ENCODE measurements around the gene GNAL.
"Not testable (repeated sequence)": the region's sequence is repeated elsewhere in the genome, so short reads cannot be mapped to it uniquely, and the experiment has no call there.

GNAL gene

DNA sequence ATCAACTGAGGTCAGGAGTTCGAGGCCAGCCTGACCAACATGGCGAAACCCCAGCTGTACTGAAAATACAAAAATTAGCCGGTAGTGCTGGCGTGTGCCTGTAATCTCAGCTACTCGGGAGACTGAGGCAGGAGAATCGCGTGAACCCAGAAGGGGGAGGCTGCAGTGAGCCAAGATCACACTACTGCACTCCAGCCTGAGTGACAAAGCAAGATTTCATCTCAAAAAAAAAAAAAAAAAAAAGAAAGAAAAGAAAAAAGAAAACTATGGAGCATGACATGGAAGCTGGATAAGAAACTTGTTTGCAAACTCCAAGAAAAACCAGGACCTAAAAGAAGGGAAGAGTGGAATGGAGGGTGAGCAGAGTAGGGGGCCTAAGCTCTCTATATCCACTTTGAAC lies 160.2 kb downstream of the GNAL start:
- no peak for DNase-seq (ENCODE audit: low spot score)

GRCh38 chr18:11849841-11850634 lies 161.0 kb downstream of the GNAL start:
- peak; percentile 73 for DNase-seq (ENCODE audit: low spot score)

DNA sequence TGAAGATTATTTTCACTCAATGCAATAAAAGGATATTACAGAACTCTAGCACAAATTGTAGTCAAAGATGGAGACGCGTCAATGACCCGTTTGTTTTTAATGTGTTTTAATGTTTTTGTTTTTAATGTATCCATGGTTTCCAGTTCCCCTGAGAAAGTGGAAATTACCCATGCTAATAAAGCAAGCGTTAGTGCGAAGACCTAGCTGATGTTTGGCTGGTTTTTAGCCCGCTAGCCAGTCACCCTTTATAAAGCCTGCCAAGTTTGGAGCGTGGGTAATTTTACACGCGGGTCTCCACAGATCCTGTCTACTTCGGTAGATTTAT lies 161.7 kb downstream of the GNAL start:
- DNase-seq (ENCODE audit: low spot score): peak; percentile 45

DNA sequence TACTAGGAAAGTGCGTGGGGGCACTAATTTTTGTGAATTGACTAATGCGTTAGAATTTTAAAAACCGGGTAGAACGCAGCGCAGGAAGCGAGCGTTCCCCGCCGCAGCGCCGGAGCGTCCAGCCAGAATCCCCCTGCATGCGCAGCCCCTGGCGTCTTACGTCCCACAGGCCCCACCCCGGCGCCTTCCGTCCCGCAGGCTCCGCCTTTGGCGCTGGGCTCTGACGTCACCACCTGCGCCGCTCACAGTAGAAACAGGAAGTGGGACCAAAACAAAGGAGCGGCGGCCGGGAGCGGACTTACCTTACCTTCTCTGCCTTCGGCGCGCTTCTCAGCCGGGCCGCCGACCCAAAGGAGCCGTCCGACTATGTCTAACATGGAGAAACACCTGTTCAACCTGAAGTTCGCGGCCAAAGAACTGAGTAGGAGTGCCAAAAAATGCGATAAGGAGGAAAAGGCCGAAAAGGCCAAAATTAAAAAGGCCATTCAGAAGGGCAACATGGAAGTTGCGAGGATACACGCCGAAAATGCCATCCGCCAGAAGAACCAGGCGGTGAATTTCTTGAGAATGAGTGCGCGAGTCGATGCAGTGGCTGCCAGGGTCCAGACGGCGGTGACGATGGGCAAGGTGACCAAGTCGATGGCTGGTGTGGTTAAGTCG lies 162.2 kb downstream of the GNAL start, which contains the start of gene CHMP1B:
TSS of gene CHMP1B (plus strand) at position 268 of the 660 bp plus-strand sequence. CDS start at position 367, 99 bp downstream.
- DNase-seq (ENCODE audit: low spot score): peak; percentile 93

GRCh38 chr18:11851806-11852337 lies 162.8 kb downstream of the GNAL start:
- DNase-seq (ENCODE audit: low spot score): peak; percentile 23

- not testable (repeated sequence) for DNase-seq (ENCODE audit: low spot score)
Observed at GRCh38 chr18:11854554-11854953, 165.5 kb downstream of the GNAL start.

- peak; percentile 89 for DNase-seq (ENCODE audit: low spot score)
Observed at GRCh38 chr18:11857177-11857887, 168.3 kb downstream of the GNAL start.

DNA sequence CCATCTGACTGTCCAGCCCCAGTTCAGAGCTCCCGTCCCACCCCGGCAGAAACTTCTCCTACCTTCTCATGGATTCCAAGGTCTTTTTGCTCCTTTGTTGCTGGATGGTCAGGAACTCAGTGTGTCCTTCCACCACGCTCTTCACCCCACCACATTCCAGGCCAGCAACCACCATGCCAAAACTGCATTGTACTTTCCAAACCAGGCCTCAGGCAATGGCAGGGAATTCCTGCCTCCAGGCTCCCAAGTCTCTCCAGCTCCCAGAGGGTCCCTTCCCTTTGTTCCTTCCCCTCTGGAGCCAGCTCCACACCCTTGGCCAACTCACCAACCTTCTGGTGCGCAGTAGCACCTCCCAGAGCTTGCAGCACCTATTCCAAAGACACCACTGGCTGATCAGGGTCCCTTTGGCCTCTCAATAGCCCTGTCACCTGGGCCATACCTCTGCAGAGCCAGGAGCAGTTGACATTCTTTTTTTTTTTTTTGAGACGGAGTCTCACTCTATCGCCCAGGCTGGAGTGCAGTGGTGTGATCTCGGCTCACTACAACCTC lies 170.3 kb downstream of the GNAL start:
- no peak for DNase-seq (ENCODE audit: low spot score)

- peak; percentile 67 for DNase-seq (ENCODE audit: low spot score)
Observed at GRCh38 chr18:11859903-11860407, 170.9 kb downstream of the GNAL start.

DNA sequence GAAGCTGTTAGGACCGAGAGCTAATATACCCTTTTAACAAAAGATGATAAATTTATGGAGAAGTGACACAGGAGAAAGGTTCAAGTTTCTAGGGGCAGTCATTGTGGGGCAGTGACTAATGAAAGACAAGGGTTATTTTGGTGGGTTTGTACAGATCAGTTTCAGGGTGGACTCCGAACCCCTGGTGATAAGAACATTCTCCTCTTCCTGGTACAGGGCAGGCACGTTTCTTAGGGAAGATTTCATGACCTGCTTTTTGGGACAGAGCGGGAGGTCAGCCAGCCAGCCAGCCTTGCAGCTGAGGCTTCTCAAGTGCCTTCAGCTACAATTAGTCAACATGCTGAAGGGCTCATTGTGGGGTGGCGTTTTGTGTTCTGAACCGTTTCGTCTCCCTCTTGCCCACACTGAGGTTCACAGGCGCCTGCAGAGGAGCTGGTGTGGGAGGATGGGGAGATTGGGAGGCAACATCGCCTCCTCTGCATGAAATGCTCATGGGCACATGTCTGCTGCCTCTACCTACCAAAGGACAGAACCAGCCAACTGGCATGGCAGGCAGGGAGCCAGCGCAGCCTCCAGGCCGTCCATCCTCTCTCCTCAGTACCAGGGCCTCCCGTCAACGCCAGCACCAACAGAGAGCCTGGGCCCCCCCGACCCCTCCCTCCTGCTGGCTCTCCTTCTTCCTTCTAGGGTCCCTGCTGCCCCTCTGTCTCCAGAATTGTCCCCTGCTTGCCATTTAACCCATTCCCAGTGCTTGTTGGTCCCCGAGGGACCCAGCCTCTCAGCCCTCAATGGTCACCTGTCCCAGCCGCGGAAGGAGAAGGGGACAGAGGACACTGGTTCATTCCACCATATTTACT lies 171.8 kb downstream of the GNAL start:
- DNase-seq (ENCODE audit: low spot score): no peak

DNA sequence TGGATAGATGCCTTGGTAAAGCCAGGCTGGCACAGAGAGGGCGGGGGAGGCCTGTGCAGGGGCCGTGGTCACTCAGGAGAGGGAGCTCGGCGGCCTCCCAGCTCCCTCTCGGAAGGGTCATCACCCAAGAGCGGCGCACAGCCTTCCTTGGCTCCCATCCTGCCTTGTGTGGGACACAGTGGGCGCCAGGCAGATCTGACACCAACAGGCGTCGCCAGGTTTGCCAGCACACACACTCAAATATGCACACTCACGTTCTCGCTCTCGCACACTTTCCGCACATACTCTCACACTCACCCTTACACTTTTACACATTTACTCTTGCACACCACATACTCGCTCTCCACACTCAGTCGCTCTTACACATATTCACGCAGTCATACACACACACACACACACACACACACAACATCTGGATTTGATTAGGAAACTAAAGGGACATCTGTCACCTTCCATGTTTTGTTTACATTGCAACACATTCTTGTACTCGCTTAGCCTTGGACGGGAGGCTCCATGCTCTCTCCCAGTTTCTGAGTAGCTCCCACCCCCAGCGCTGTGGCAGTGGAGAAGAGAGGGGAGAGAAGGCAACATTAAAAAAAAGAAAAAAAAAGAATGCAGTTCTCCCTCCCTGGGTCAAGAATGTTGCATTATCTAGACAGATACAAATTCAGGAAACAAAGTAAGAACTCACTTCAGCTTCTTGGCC lies 172.7 kb downstream of the GNAL start:
- DNase-seq (ENCODE audit: low spot score): no peak

DNA sequence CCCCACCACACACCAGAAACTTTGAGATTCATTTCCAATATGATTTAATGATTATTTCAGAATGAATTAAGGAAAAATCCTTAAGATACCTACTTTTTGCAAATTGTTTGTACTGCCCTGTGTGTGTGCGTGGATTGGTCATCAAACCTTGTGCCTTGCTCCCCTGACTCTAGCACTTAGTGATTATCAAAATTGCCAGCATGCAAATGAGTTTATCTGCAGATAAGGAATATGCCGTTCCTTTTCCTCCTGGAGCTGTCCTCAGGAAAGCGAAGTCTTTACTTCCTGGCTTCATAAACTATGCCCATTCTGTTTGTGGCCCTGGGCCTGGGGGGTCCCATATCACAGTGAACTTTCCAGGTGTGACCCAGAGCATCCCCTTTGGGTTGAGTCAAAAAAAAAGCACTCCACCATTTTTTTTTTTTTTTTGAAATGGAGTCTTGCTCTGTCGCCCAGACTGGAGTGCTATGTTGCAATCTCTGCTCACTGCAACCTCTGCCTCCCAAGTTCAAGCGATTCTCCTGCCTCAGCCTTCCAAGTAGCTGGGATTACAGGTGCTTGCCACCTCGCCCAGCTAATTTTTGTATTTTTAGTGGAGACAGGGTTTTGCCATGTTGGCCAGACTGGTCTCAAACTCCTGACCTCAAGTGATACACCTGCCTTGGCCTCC lies 173.5 kb downstream of the GNAL start:
- DNase-seq (ENCODE audit: low spot score): no peak

DNA sequence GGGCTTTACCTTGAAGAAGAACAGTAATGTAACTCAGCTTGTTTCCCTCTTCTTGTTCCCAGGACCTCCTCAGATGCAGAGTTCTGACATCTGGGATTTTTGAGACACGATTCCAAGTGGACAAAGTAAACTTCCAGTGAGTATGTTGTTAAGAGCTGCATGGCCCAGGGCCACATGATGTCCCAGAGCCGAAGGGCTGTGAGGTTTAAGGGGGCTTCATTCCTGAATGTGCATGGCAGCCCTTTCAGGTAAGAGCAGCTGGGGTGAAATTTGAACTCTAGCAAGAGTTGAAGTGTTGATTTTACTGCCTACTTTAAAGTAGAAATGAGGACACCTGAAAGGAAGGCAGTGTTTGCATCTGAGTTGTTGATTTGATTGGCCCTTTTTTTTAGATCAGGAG lies 175.4 kb downstream of the GNAL start:
- DNase-seq (ENCODE audit: low spot score): no peak

DNA sequence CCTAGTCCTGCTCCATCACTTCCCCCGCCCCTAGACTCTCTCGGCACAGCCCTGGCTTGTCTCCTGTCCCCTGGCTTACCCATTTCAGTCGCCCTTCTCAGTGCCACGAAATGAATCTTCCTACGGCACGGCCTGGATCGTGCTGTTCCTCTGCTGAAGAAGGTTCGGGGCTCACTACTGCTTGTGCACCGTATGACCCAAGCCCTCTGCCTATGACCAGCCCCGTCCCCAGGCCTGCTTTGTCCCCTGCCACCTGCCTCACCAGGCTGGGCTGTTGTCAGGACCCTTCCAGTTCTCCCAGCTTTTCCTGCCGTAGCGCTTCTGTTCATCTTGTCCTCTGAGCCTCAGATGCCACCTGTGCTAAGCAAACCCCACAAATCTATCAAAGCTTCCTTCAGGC lies 176.0 kb downstream of the GNAL start:
- no peak for DNase-seq (ENCODE audit: low spot score)

GRCh38 chr18:11866329-11866728 lies 177.3 kb downstream of the GNAL start:
- DNase-seq (ENCODE audit: low spot score): no peak

DNA sequence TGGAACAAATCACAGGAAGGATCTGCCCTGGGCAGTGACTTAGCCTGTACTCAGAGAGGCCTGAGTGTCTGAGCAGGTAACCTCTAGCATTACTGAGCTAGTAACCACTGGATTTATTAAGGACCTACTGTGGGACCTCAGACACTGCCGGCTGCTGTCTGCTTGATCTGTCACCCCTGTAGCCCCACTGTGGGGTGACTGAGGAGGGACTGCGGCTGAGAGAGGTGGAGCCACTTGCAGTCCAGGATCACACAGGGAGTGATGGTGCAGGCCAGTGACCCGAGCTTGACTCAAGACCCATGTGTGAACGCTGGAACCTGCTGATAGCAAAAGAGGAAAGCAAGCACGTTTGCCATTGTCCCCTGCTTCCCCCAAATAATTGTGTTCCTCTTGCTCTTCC lies 177.7 kb downstream of the GNAL start:
- DNase-seq (ENCODE audit: low spot score): no peak

GRCh38 chr18:11868230-11868629 lies 179.2 kb downstream of the GNAL start:
- DNase-seq (ENCODE audit: low spot score): no peak

DNA sequence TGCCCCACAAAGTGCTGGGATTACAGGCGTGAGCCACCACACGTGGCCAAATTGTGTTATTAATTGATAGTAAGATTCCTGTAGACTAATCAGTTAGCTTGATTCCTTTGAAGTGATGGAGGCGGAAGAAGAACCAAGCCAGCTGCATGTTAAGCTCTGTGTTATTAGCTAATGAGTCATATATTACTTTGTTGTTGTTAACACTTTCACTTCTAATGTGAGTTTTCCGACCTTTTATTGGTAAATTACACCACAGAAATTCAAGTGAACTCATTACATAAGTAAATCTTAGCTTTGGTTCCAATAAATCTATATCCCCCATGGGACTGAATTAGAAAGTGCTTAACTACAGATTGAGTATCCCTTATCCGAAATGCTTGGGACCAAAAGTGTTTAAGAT lies 182.4 kb downstream of the GNAL start:
- no peak for DNase-seq (ENCODE audit: low spot score)

DNA sequence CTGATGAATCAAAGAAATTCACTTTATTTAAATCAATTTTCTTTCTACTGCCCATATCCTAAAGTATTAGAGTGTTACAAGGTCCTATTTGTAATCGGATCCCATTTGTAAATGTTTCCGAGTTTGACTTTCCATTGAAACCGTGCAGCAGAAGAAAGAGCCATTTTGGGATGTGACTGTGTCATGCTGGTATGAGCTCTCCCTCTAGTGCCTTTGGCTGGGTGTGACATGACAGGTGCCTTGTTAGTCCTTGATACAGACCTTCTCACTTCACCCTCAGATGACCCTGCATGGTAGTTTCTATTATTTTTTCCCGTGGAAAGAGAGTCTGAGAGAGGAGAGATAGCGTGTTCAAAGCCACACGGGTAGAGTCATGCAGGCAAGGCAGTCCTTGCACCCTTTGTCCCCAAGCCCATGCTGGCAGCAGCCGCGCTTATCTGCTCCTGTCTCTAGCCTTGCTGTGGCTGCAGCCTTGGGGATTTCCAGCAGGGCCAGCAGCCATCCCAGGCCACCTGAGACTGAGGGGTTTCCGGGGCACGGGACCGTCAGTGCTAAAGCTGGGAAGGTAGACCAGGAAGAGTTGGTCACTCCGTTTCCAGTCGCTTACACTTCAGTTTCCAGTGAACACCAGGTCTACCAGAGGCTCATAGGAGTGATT lies 183.5 kb downstream of the GNAL start:
- peak; percentile 60 for DNase-seq (ENCODE audit: low spot score)

Data from AG08395 (cell line).